ENCODE results near the gene HIBCH.

- no peak for TF ChIP-seq POLR2A (IDR thresholded peaks at IDR 0.05; ENCODE audit: low read depth, low read length)
- no peak for TF ChIP-seq POLR2AphosphoS5 (IDR thresholded peaks at IDR 0.05; ENCODE audit: low read depth, low read length)
- TF ChIP-seq TAF1 (IDR thresholded peaks at IDR 0.05; ENCODE audit: low read depth, low read length), result no peak
- no peak for TF ChIP-seq SPI1 (IDR thresholded peaks at IDR 0.05; ENCODE audit: low read depth, low read length)
Measured at GRCh38 chr2:190205657-190206056, 114.0 kb downstream of the HIBCH start.

All from GM12891 (cell line).